Measurements from ENCODE around the gene WDR18.

DNA sequence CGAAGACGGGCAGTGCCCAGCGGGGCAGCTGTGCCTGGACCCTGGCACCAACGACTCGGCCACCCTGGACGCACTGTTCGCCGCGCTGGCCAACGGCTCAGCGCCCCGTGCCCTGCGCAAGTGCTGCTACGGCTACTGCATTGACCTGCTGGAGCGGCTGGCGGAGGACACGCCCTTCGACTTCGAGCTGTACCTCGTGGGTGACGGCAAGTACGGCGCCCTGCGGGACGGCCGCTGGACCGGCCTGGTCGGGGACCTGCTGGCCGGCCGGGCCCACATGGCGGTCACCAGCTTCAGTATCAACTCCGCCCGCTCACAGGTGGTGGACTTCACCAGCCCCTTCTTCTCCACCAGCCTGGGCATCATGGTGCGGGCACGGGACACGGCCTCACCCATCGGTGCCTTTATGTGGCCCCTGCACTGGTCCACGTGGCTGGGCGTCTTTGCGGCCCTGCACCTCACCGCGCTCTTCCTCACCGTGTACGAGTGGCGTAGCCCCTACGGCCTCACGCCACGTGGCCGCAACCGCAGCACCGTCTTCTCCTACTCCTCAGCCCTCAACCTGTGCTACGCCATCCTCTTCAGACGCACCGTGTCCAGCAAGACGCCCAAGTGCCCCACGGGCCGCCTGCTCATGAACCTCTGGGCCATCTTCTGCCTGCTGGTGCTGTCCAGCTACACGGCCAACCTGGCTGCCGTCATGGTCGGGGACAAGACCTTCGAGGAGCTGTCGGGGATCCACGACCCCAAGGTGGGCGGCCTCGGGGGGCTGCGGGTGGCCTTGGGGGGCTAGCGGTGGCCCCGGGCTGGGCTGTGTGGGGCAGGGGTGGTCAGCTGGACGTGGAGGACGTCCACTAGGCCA, 20.9 kb downstream of the WDR18 start:
- TF ChIP-seq, protein P1, sequence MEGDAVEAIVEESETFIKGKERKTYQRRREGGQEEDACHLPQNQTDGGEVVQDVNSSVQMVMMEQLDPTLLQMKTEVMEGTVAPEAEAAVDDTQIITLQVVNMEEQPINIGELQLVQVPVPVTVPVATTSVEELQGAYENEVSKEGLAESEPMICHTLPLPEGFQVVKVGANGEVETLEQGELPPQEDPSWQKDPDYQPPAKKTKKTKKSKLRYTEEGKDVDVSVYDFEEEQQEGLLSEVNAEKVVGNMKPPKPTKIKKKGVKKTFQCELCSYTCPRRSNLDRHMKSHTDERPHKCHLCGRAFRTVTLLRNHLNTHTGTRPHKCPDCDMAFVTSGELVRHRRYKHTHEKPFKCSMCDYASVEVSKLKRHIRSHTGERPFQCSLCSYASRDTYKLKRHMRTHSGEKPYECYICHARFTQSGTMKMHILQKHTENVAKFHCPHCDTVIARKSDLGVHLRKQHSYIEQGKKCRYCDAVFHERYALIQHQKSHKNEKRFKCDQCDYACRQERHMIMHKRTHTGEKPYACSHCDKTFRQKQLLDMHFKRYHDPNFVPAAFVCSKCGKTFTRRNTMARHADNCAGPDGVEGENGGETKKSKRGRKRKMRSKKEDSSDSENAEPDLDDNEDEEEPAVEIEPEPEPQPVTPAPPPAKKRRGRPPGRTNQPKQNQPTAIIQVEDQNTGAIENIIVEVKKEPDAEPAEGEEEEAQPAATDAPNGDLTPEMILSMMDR (IDR thresholded peaks at IDR 0.05; ENCODE audit: low read depth, low read length): no peak
- TF ChIP-seq POLR2A (IDR thresholded peaks at IDR 0.05; ENCODE audit: extremely low read depth, insufficient read length) (no peak), MYC (IDR thresholded peaks at IDR 0.05; ENCODE audit: low read depth, low read length) (no peak)
- TF ChIP-seq, protein P2, sequence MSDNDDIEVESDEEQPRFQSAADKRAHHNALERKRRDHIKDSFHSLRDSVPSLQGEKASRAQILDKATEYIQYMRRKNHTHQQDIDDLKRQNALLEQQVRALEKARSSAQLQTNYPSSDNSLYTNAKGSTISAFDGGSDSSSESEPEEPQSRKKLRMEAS (IDR thresholded peaks at IDR 0.05; ENCODE audit: low read depth, low read length): no peak
